DMS53 treated with DMSO at 0.1 percent for 48 hours (cell line): ENCODE data around the gene LRIF1.

Experiments used
- DNase-seq: peaks from one replicate; lab custom pipeline; 2025; ENCODE audit not compliant: unreplicated experiment; lab: John Stamatoyannopoulos, UW

Gene LRIF1

GRCh38 chr1:110897681-110898080 lies 66.0 kb downstream of the LRIF1 start:
- no peak for DNase-seq
